HG03095 (cell line): ENCODE data around the gene IL21R.
"Not testable (repeated sequence)": the region's sequence is repeated elsewhere in the genome, so short reads cannot be mapped to it uniquely, and the experiment has no call there.

Source experiments
- ATAC-seq: cut with Tn5 transposase; IDR thresholded peaks from one replicate; pipeline ENCODE4 v1.9.1; 2021; ENCODE audit warnings: moderate library complexity; ENCODE audit not compliant: unreplicated experiment

The IL21R gene

GRCh38 chr16:27426423-27427408 is 24.7 kb downstream of the IL21R start:
- peak; percentile 79 for ATAC-seq

- no peak for ATAC-seq
Observed at GRCh38 chr16:27427538-27427937, 25.6 kb downstream of the IL21R start.

- ATAC-seq: no peak
Observed at GRCh38 chr16:27428026-27428785, 26.2 kb downstream of the IL21R start.

- no peak for ATAC-seq
Observed at GRCh38 chr16:27429330-27429871, 27.4 kb downstream of the IL21R start.

GRCh38 chr16:27429981-27430441 is 28.0 kb downstream of the IL21R start:
- no peak for ATAC-seq

- ATAC-seq: no peak
Observed at GRCh38 chr16:27430512-27430911, 28.5 kb downstream of the IL21R start.

GRCh38 chr16:27430923-27431484 is 29.0 kb downstream of the IL21R start:
- ATAC-seq: no peak

- no peak for ATAC-seq
Observed at GRCh38 chr16:27431773-27432532, 30.0 kb downstream of the IL21R start.

GRCh38 chr16:27432558-27432957 is 30.6 kb downstream of the IL21R start:
- ATAC-seq: no peak

- not testable (repeated sequence) for ATAC-seq
Observed at GRCh38 chr16:27433191-27433590, 31.2 kb downstream of the IL21R start.

- ATAC-seq: no peak
Observed at GRCh38 chr16:27433636-27434035, 31.7 kb downstream of the IL21R start.

GRCh38 chr16:27434141-27435051 is 32.4 kb downstream of the IL21R start:
- no peak for ATAC-seq

GRCh38 chr16:27435146-27435545 is 33.2 kb downstream of the IL21R start:
- not testable (repeated sequence) for ATAC-seq

- no peak for ATAC-seq
Observed at GRCh38 chr16:27436065-27436464, 34.1 kb downstream of the IL21R start.

GRCh38 chr16:27436921-27437650 is 35.1 kb downstream of the IL21R start:
- ATAC-seq: no peak

GRCh38 chr16:27437946-27438345 is 36.0 kb downstream of the IL21R start:
- ATAC-seq: no peak

- ATAC-seq: no peak
Observed at GRCh38 chr16:27439271-27440018, 37.5 kb downstream of the IL21R start.

- no peak for ATAC-seq
Observed at GRCh38 chr16:27441276-27441675, 39.3 kb downstream of the IL21R start.
